Breast epithelium (tissue), 3 donors: ENCODE measurements around the gene CAPN9.

Experiments
- POLR2A ChIP-seq: fragments of 450-650 bp; IDR thresholded peaks from one replicate; pipeline ENCODE4 v1.6.1; 2016; ENCODE audit warnings: antibody characterized with exemption, mild to moderate bottlenecking, moderate library complexity
- TF ChIP-seq, protein P1 (sequence below), 3 donors: fragments of 450-650 bp; IDR thresholded peaks; one replicate each; pipeline ENCODE4 v1.5.1; 2016 to 2017; ENCODE audit warnings: antibody characterized with exemption in 3 of 3, mild to moderate bottlenecking in 3 of 3, moderate library complexity in 3 of 3

DNA sequence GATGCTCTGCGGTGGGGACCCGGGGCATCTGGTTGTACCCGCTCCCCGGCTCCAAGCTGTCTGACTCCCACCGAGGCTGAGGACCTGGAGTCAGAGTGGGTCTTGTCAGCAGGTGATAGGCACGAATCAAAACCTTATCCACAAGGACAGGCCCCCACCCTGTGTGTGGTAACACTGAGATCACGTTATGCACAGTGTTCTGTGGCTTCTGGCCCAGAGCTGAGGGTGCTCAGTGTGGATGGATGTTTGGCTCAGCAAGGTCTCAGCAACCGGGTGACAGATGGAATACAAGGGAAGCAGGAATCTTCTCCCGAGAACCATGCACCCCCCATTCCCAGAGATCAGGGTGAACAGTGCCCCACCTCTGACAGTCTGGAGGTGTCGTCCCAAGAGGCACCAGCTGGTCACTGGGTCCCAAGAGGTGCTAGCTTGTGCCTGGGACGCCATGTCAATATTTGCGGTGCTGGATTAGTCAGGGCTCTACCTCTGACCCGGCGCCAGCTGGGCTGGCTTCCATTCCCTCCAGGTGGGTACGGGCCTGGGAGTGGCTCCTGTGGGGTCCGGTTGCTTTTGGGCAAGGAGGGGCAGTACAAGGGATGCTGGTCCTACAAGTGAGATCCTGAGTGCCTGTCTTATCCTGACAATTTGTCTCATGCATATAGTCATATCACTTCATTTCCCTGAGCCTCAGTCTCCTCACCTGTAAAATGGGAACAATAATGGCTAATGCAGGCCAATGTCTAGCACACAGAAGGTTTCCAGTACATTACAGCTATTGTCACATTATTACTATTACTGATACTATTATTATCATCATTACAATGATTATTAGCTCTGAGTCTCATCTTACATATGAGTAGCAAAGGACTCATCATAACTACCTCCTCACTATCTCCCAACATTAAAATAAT is 957 bp downstream of the CAPN9 start:
- TF ChIP-seq, protein P1, sequence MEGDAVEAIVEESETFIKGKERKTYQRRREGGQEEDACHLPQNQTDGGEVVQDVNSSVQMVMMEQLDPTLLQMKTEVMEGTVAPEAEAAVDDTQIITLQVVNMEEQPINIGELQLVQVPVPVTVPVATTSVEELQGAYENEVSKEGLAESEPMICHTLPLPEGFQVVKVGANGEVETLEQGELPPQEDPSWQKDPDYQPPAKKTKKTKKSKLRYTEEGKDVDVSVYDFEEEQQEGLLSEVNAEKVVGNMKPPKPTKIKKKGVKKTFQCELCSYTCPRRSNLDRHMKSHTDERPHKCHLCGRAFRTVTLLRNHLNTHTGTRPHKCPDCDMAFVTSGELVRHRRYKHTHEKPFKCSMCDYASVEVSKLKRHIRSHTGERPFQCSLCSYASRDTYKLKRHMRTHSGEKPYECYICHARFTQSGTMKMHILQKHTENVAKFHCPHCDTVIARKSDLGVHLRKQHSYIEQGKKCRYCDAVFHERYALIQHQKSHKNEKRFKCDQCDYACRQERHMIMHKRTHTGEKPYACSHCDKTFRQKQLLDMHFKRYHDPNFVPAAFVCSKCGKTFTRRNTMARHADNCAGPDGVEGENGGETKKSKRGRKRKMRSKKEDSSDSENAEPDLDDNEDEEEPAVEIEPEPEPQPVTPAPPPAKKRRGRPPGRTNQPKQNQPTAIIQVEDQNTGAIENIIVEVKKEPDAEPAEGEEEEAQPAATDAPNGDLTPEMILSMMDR (IDR thresholded peaks at IDR 0.05), result no peak
- TF ChIP-seq POLR2A, result no peak
